Endothelial cell of umbilical vein (primary cell): ENCODE results near the gene EXT2. TPM values are rescaled to one million over a fixed set of nuclear protein-coding genes. Genes with fewer than 3 reads are reported as not detected.

ENCODE experiments used
- BruUV-seq: library from RNA; stranded (reverse); fragments of 400-500 nt; replicated peaks from 2 replicates; lab custom pipeline; 2021; lab: Mats Ljungman, UMichigan
- CTCF ChIA-PET: fragments of 300-600, 350-600 bp; sonication (Branson Sonifier 250); formaldehyde crosslinking; loops from one replicate; lab custom pipeline; 2021; ENCODE audit warnings: antibody characterized with exemption, inconsistent platforms; lab: Charles Lee
- POLR2A ChIA-PET: fragments of 300-600, 350-600 bp; sonication (Branson Sonifier 250); formaldehyde crosslinking; loops from one replicate; lab custom pipeline; 2021; ENCODE audit warnings: antibody characterized with exemption, inconsistent platforms; lab: Charles Lee
- DNase-seq: peaks from one replicate; pipeline ENCODE4 v3.0.0-alpha.2; 2011; ENCODE audit warnings: low read depth, low spot score
- FAIRE-seq: peaks from 2 replicates; lab custom pipeline; 2011; peaks lifted over from hg19 to GRCh38; lab: Jason Lieb, UNC
- H2AFZ ChIP-seq: 2 replicates; pipeline ENCODE4 v1.6.0; 2012; ENCODE audit warnings: low read depth, low read length, control low read depth, inconsistent platforms
- H3K27ac ChIP-seq: 2 replicates; pipeline ENCODE4 v1.5.1; 2011; ENCODE audit warnings: low read depth, mild to moderate bottlenecking, control low read depth, low read length, moderate library complexity; ENCODE audit not compliant: insufficient read depth
- H3K27me3 ChIP-seq, 2 experiments: 2 replicates each; pipeline versions ENCODE4 v1.6.0 to v1.6.1; 2011; ENCODE audit warnings: low read length in 2 of 2, mixed read lengths in 1 of 2; ENCODE audit not compliant: control insufficient read depth in 2 of 2, insufficient read depth in 2 of 2
- H3K36me3 ChIP-seq, 2 experiments: 2 replicates in 1 of 2; 3 replicates in 1 of 2; pipeline ENCODE4 v1.5.1; 2011; ENCODE audit warnings: low read length in 2 of 2, mild to moderate bottlenecking in 1 of 2, moderate library complexity in 1 of 2; ENCODE audit not compliant: control insufficient read depth in 2 of 2, insufficient read depth in 2 of 2; ENCODE audit errors: extremely low read depth in 1 of 2
- H3K4me1 ChIP-seq: 3 replicates; pipeline ENCODE4 v1.5.1; 2011; ENCODE audit warnings: mild to moderate bottlenecking, low read length; ENCODE audit not compliant: control insufficient read depth, insufficient read depth; ENCODE audit errors: extremely low read depth
- H3K4me2 ChIP-seq: 2 replicates; pipeline ENCODE4 v1.6.1; 2011; ENCODE audit warnings: low read length, control low read depth, mixed read lengths; ENCODE audit not compliant: insufficient read depth
- H3K4me3 ChIP-seq, 3 experiments: fragments of 200-600 bp in 1 of 3; sonication (generic), shearing (Covaris generic) in 1 of 3; replicated peaks in 1 of 3; 2 replicates each; pipeline ENCODE4 v1.5.1; 2011 to 2016; ENCODE audit warnings: control low read depth in 3 of 3, low read length in 3 of 3, mild to moderate bottlenecking in 2 of 3, inconsistent platforms in 1 of 3, low read depth in 1 of 3, moderate library complexity in 1 of 3; ENCODE audit not compliant: insufficient read depth in 1 of 3
- H3K79me2 ChIP-seq: 2 replicates; pipeline ENCODE4 v1.6.0; 2012; ENCODE audit warnings: low read length, inconsistent platforms; ENCODE audit not compliant: control insufficient read depth, insufficient read depth
- H3K9ac ChIP-seq: replicated peaks from 2 replicates; pipeline ENCODE3; 2011; ENCODE audit warnings: low read length, control low read depth; ENCODE audit not compliant: insufficient read depth; ENCODE audit errors: extremely low read depth
- H3K9me1 ChIP-seq: replicated peaks from 3 replicates; pipeline ENCODE4 v1.6.0; 2011; ENCODE audit warnings: mild to moderate bottlenecking, low read length; ENCODE audit not compliant: control insufficient read depth, insufficient read depth; ENCODE audit errors: extremely low read depth
- H3K9me3 ChIP-seq: replicated peaks from 2 replicates; pipeline ENCODE4 v1.5.1; 2012; ENCODE audit warnings: low read length, inconsistent platforms; ENCODE audit not compliant: control insufficient read depth, insufficient read depth
- H4K20me1 ChIP-seq: replicated peaks from 2 replicates; pipeline ENCODE3; 2011; ENCODE audit warnings: mild to moderate bottlenecking, low read length; ENCODE audit not compliant: control insufficient read depth, insufficient read depth; ENCODE audit errors: extremely low read depth
- CTCF ChIP-seq, 2 donors: IDR thresholded peaks; 1 replicate in 1 of 2; 2 replicates in 1 of 2; pipeline ENCODE4 v1.5.1; 2011; ENCODE audit warnings: low read length in 2 of 2, mild to moderate bottlenecking in 2 of 2, moderate library complexity in 2 of 2, control low read depth in 1 of 2, inconsistent platforms in 1 of 2, low read depth in 1 of 2; ENCODE audit not compliant: insufficient read depth in 1 of 2; ENCODE audit errors: extremely low read depth in 1 of 2
- EZH2 ChIP-seq: IDR thresholded peaks from 2 replicates; pipeline ENCODE4 v1.6.1; 2012; ENCODE audit warnings: borderline replicate concordance, low read depth, mild to moderate bottlenecking, moderate library complexity, low read length, inconsistent platforms; ENCODE audit not compliant: severe bottlenecking
- FOS ChIP-seq: IDR thresholded peaks from 2 replicates; pipeline ENCODE4 v1.6.1; 2011; ENCODE audit warnings: mild to moderate bottlenecking, low read length, moderate library complexity, borderline replicate concordance; ENCODE audit not compliant: insufficient read depth
- GATA2 ChIP-seq: IDR thresholded peaks from 2 replicates; pipeline ENCODE4 v1.7.0; 2011; ENCODE audit warnings: low read depth, mild to moderate bottlenecking, moderate library complexity, mixed read lengths, low read length; ENCODE audit not compliant: insufficient read length, insufficient read depth
- JUN ChIP-seq: IDR thresholded peaks from 2 replicates; pipeline ENCODE4 v1.6.1; 2011; ENCODE audit warnings: borderline replicate concordance, low read depth; ENCODE audit not compliant: insufficient read length, insufficient read depth
- MAX ChIP-seq: IDR thresholded peaks from 2 replicates; pipeline ENCODE4 v1.6.1; 2011; ENCODE audit not compliant: insufficient read depth, insufficient read length
- MYC ChIP-seq: IDR thresholded peaks from one replicate; pipeline ENCODE4 v1.6.1; 2011; ENCODE audit warnings: mild to moderate bottlenecking, low read depth, low read length
- POLR2A ChIP-seq: IDR thresholded peaks from 2 replicates; pipeline ENCODE4 v1.6.1; 2012; ENCODE audit warnings: low read depth, mild to moderate bottlenecking, control low read depth, low read length
- POLR2AphosphoS5 ChIP-seq: IDR thresholded peaks from 2 replicates; pipeline ENCODE4 v1.6.1; 2012; ENCODE audit warnings: low read depth, mild to moderate bottlenecking, control low read depth, low read length, moderate library complexity; ENCODE audit not compliant: insufficient read depth
- dilution Hi-C: fragments of 300-500 bp; cut with MboI; formaldehyde crosslinking; loops from one replicate; pipeline ENCODE4 v1.15.0; 2019; ENCODE audit warnings: low sequenced_read_pairs; ENCODE audit not compliant: extremely low pct_ligation_motif_present
- intact Hi-C: fragments of 100-400 bp; cut with micrococcal nuclease; formaldehyde crosslinking; loops from one replicate; pipeline ENCODE4 v1.10.0; 2022
- polyA plus RNA-seq, 4 experiments: library from polyadenylated mRNA; depleted of rRNA in 3 of 4; stranded (reverse) in 3 of 4; unstranded in 1 of 4; fragments of >200 nt; gene quantifications; 2 replicates each; pipeline versions ENCODE4 v1.2.1 to v1.2.3, GENCODE V29; 2011 to 2012; ENCODE audit warnings: missing spikeins in 1 of 4
- total RNA-seq: library from RNA; stranded (reverse); gene quantifications from 2 replicates; pipeline ENCODE4 v1.2.3, GENCODE V29; 2021

The EXT2 gene
- total and polyA plus RNA-seq, 2 donors (not counting 3 experiments of a cell fraction or from before 2014, with no cell fraction given): 50.9 to 60.3 TPM

- H3K4me1 ChIP-seq: peaks cover 2% of the 10 kb centered on the region
- no peaks in the 10 kb centered on the region for H3K36me3 ChIP-seq
- H3K9ac ChIP-seq: no peak overlapping the region
- no peak overlapping the region for H3K4me3 ChIP-seq
- dilution Hi-C loops: no loop called here
- no peak for DNase-seq
- no peak overlapping the region for H3K4me2 ChIP-seq
- intact Hi-C loops: no loop called here
- ChIA-PET POLR2A (no interaction called here), CTCF (no interaction called here)
- H3K9me1 ChIP-seq: no peaks in the 10 kb centered on the region
- H4K20me1 ChIP-seq: no peaks in the 10 kb centered on the region
- no peak overlapping the region for H2AFZ ChIP-seq
- BruUV-seq: no TSS peak
- H3K27ac ChIP-seq: no peak overlapping the region
- H3K27me3 ChIP-seq: no peaks in the 10 kb centered on the region
- TF ChIP-seq FOS (no peak), JUN (no peak), POLR2AphosphoS5 (no peak), MYC (no peak), POLR2A (no peak), MAX (no peak), GATA2 (no peak), EZH2 (no peak), CTCF (IDR thresholded peaks at IDR 0.05; ENCODE audit: extremely low read depth in 1 of 2, insufficient read depth in 1 of 2, low read depth in 1 of 2, low read length in 2 of 2) (no peak)
- no peaks in the 10 kb centered on the region for H3K79me2 ChIP-seq
- FAIRE-seq: no peak
- H3K9me3 ChIP-seq: no peaks in the 10 kb centered on the region
These were observed 154.9 kb downstream of the EXT2 start for GRCh38 chr11:44250421-44250820.
